Sciatic nerve (tissue), 2 donors: ENCODE data around the gene ATF1. TPM values are rescaled to one million over a fixed set of nuclear protein-coding genes. Genes with fewer than 3 reads are reported as not detected.
"Not testable (repeated sequence)": the region's sequence is repeated elsewhere in the genome, so short reads cannot be mapped to it uniquely, and the experiment has no call there.

Experiments
- ATAC-seq: fragments of 200-7000 bp; cut with Tn5 transposase; one replicate; pipeline ENCODE4 v1.9.1; 2020; ENCODE audit warnings: mild to moderate bottlenecking, moderate library complexity
- DNase-seq: peaks from one replicate; pipeline ENCODE4 v3.0.0-alpha.2; 2020; ENCODE audit warnings: low spot score
- intact Hi-C: fragments of 100-400 bp; cut with DNase I; formaldehyde crosslinking; loops from one replicate; pipeline ENCODE4 v1.14.2; 2022
- total RNA-seq: library from RNA; stranded (reverse); fragmentation: NEBNext Ultra II Directional; extraction: Animal tissue kit (Norgen Biotek cat#: 25700); gene quantifications from one replicate; pipeline ENCODE4 v1.2.1, GENCODE V29; 2021
- donor health status: DM: no; HTN: no; CAD: no.
- donor health status: DM: no; HTN: no; CAD: no.

The ATF1 gene
- total RNA-seq, 1 donor from 2014 or later = 44.2 TPM

GRCh38 chr12:50786498-50787231 lies 22.8 kb downstream of the ATF1 start:
- intact Hi-C loops = no loop called here
- DNase-seq (no peak), ATAC-seq (peak; percentile 76)

GRCh38 chr12:50787618-50788017 lies 23.7 kb downstream of the ATF1 start:
- DNase-seq (no peak), ATAC-seq (no peak)
- intact Hi-C loops = no loop called here

GRCh38 chr12:50788561-50788960 lies 24.7 kb downstream of the ATF1 start:
- intact Hi-C loops = no loop called here

GRCh38 chr12:50790081-50790480 lies 26.2 kb downstream of the ATF1 start:
- ATAC-seq (no peak), DNase-seq (no peak)
- intact Hi-C loops = no loop called here

More at GRCh38 chr12:50788561-50788960, 24.7 kb downstream of the ATF1 start:
- ATAC-seq = no peak
- DNase-seq = no peak

- intact Hi-C loops = no loop called here
- no peak for DNase-seq
- no peak for ATAC-seq
Observed at GRCh38 chr12:50799908-50800307, 36.0 kb downstream of the ATF1 start.

GRCh38 chr12:50803230-50803875 lies 39.5 kb downstream of the ATF1 start:
- intact Hi-C loops = no loop called here
- ATAC-seq = no peak
- no peak for DNase-seq

GRCh38 chr12:50806176-50806575 lies 42.3 kb downstream of the ATF1 start:
- DNase-seq (no peak), ATAC-seq (no peak)
- intact Hi-C loops = no loop called here

GRCh38 chr12:50809131-50809530 lies 45.2 kb downstream of the ATF1 start:
- intact Hi-C loops, ATAC-seq: not testable (repeated sequence)

GRCh38 chr12:50814921-50815320 lies 51.0 kb downstream of the ATF1 start:
- ATAC-seq, intact Hi-C loops: not testable (repeated sequence)

More at GRCh38 chr12:50809131-50809530, 45.2 kb downstream of the ATF1 start:
- not testable (repeated sequence) for DNase-seq

GRCh38 chr12:50820177-50820576 lies 56.3 kb downstream of the ATF1 start:
- ATAC-seq = no peak
- no peak for DNase-seq
- intact Hi-C loops = no loop called here

More at GRCh38 chr12:50814921-50815320, 51.0 kb downstream of the ATF1 start:
- DNase-seq = not testable (repeated sequence)

- intact Hi-C loops = no loop called here
- DNase-seq = no peak
Observed at GRCh38 chr12:50822082-50822481, 58.2 kb downstream of the ATF1 start.

GRCh38 chr12:50823724-50824123 lies 59.8 kb downstream of the ATF1 start:
- DNase-seq, ATAC-seq, intact Hi-C loops: not testable (repeated sequence)

More at GRCh38 chr12:50822082-50822481, 58.2 kb downstream of the ATF1 start:
- ATAC-seq = no peak

GRCh38 chr12:50824914-50825313 lies 61.0 kb downstream of the ATF1 start:
- no peak for DNase-seq
- peak; percentile 59 for ATAC-seq
- intact Hi-C loops = no loop called here

- ATAC-seq (peak; percentile 90), DNase-seq (no peak)
- intact Hi-C loops = no loop called here
Observed at GRCh38 chr12:50825372-50825838, 61.5 kb downstream of the ATF1 start.

- ATAC-seq (no peak), DNase-seq (no peak)
- intact Hi-C loops = no loop called here
Observed at GRCh38 chr12:50828121-50828520, 64.2 kb downstream of the ATF1 start.

- no peak for ATAC-seq
- DNase-seq = no peak
- intact Hi-C loops = no loop called here
Observed at GRCh38 chr12:50828886-50829285, 65.0 kb downstream of the ATF1 start.

- ATAC-seq, intact Hi-C loops, DNase-seq: not testable (repeated sequence)
Observed at GRCh38 chr12:50833801-50834200, 69.9 kb downstream of the ATF1 start.

GRCh38 chr12:50839042-50839441 lies 75.1 kb downstream of the ATF1 start:
- DNase-seq = no peak
- no peak for ATAC-seq
- intact Hi-C loops = no loop called here

GRCh38 chr12:50840809-50841487 lies 77.0 kb downstream of the ATF1 start:
- intact Hi-C loops = no loop called here
- ATAC-seq (no peak), DNase-seq (no peak)
